Suprapubic skin (tissue), 3 donors: ENCODE measurements around the gene BSX.

Source experiments
- CTCF ChIP-seq, 2 donors: fragments of 200-600 bp in 1 of 2; fragments of 450-650 bp in 1 of 2; sonication (generic) in 1 of 2; IDR thresholded peaks; one replicate each; pipeline ENCODE4 v1.5.1; 2016 to 2019; ENCODE audit warnings: antibody characterized with exemption in 2 of 2, mild to moderate bottlenecking in 1 of 2, moderate library complexity in 1 of 2
- POLR2A ChIP-seq, 2 donors: fragments of 450-650 bp; IDR thresholded peaks; one replicate each; pipeline ENCODE4 v1.6.1; 2017; ENCODE audit warnings: antibody characterized with exemption in 2 of 2, mild to moderate bottlenecking in 2 of 2, moderate library complexity in 2 of 2

GRCh38 chr11:122931510-122931909, 50.1 kb downstream of the BSX start:
- TF ChIP-seq CTCF (IDR thresholded peaks at IDR 0.05), result no peak
- TF ChIP-seq POLR2A (IDR thresholded peaks at IDR 0.05), result no peak
